ENCODE results near the gene CD276. TPM values are rescaled to one million over a fixed set of nuclear protein-coding genes. Genes with fewer than 3 reads are reported as not detected.

The CD276 gene
- total RNA-seq, 1 donor from 2014 or later: 133 TPM

GRCh38 chr15:73684581-73685455 is 635 bp downstream of the CD276 start:
- H3K27ac Mint-ChIP-seq: peak overlapping the region; percentile 92
- peak overlapping the region; percentile 92 for H3K4me3 Mint-ChIP-seq

DNA sequence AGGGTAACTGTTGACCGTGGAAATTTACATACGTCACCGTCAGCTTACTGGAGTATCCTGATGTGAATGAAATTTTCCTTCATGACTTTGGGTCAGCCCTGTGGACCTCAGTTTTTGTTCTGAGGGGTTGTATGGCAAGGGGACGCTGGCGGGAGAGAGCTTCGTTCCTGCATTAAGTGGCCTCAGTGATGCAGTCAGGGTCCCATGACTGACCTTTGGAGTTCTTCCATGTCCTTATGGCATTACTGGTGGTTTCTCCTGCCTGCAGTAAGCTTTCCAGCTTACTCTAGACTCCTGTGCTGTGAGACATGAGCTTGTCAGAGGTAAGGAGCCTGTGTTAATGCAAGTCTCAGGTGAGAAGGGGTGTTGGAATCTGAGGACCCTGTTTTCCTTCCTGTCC is 1.8 kb downstream of the CD276 start:
- Mint-ChIP-seq H3K27me3 (no peaks in the 10 kb centered on the region), H3K36me3 (no peaks in the 10 kb centered on the region), H3K4me1 (ENCODE audit: unreplicated experiment) (peaks cover 27% of the 10 kb centered on the region), H3K27ac (peak overlapping the region; percentile 92), H3K4me3 (peak overlapping the region; percentile 92), H3K9me3 (no peaks in the 10 kb centered on the region)
- DNase-seq (ENCODE audit: extremely low spot score, unreplicated experiment): no peak
- TF ChIP-seq, protein P1, sequence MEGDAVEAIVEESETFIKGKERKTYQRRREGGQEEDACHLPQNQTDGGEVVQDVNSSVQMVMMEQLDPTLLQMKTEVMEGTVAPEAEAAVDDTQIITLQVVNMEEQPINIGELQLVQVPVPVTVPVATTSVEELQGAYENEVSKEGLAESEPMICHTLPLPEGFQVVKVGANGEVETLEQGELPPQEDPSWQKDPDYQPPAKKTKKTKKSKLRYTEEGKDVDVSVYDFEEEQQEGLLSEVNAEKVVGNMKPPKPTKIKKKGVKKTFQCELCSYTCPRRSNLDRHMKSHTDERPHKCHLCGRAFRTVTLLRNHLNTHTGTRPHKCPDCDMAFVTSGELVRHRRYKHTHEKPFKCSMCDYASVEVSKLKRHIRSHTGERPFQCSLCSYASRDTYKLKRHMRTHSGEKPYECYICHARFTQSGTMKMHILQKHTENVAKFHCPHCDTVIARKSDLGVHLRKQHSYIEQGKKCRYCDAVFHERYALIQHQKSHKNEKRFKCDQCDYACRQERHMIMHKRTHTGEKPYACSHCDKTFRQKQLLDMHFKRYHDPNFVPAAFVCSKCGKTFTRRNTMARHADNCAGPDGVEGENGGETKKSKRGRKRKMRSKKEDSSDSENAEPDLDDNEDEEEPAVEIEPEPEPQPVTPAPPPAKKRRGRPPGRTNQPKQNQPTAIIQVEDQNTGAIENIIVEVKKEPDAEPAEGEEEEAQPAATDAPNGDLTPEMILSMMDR (conservative IDR thresholded peaks at IDR 0.05): no peak

More at GRCh38 chr15:73684581-73685455, 635 bp downstream of the CD276 start:
- no peak for DNase-seq (ENCODE audit: extremely low spot score, unreplicated experiment)
- Mint-ChIP-seq H3K4me1 (ENCODE audit: unreplicated experiment) (peaks cover 27% of the 10 kb centered on the region), H3K9me3 (no peaks in the 10 kb centered on the region), H3K27me3 (no peaks in the 10 kb centered on the region), H3K36me3 (no peaks in the 10 kb centered on the region)
- TF ChIP-seq, protein P1 (conservative IDR thresholded peaks at IDR 0.05): no peak

GRCh38 chr15:73686781-73687256 is 2.6 kb downstream of the CD276 start:
- H3K27ac Mint-ChIP-seq: peak overlapping the region; percentile 46
- TF ChIP-seq, protein P1 (conservative IDR thresholded peaks at IDR 0.05): no peak
- DNase-seq (ENCODE audit: extremely low spot score, unreplicated experiment): no peak
- H3K27me3 Mint-ChIP-seq: no peaks in the 10 kb centered on the region
- H3K4me3 Mint-ChIP-seq: peak overlapping the region; percentile 92
- no peaks in the 10 kb centered on the region for H3K9me3 Mint-ChIP-seq
- H3K36me3 Mint-ChIP-seq: no peaks in the 10 kb centered on the region
- peaks cover 27% of the 10 kb centered on the region for H3K4me1 Mint-ChIP-seq (ENCODE audit: unreplicated experiment)

DNA sequence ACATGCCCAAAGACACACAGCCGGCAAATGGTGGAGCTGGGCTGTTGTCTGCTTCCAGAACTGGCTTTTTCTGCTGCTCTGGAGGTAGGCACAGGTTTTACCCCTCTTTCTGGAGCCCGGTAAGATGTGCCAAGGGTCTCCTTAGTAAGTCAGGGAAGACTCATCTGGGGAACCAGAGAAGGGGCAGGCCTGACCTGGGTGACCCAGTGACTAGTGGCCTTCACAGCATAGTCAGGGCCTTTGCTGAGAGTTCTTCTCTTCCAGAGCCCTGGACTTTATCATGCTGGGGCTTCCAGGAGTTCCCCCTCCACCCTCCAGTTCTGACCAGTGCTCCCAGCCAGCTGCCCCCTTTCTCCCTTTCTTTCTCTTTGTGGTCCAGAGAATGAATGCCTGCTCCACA is 3.2 kb downstream of the CD276 start:
- DNase-seq (ENCODE audit: extremely low spot score, unreplicated experiment): no peak
- no peak overlapping the region for H3K27ac Mint-ChIP-seq
- H3K36me3 Mint-ChIP-seq: no peaks in the 10 kb centered on the region
- no peak overlapping the region for H3K4me3 Mint-ChIP-seq
- H3K27me3 Mint-ChIP-seq: no peaks in the 10 kb centered on the region
- no peaks in the 10 kb centered on the region for H3K9me3 Mint-ChIP-seq
- TF ChIP-seq, protein P1 (conservative IDR thresholded peaks at IDR 0.05): no peak
- peaks cover 27% of the 10 kb centered on the region for H3K4me1 Mint-ChIP-seq (ENCODE audit: unreplicated experiment)

- DNase-seq (ENCODE audit: extremely low spot score, unreplicated experiment): no peak
- H3K27ac Mint-ChIP-seq: no peak overlapping the region
Measured at GRCh38 chr15:73688455-73688854, 4.3 kb downstream of the CD276 start.

More at GRCh38 chr15:73688455-73688854, 4.3 kb downstream of the CD276 start:
- H3K4me3 Mint-ChIP-seq: no peak overlapping the region
- no peaks in the 10 kb centered on the region for H3K9me3 Mint-ChIP-seq
- TF ChIP-seq, protein P1 (conservative IDR thresholded peaks at IDR 0.05): no peak
- H3K4me1 Mint-ChIP-seq (ENCODE audit: unreplicated experiment): peaks cover 29% of the 10 kb centered on the region
- H3K36me3 Mint-ChIP-seq: peaks cover 10% of the 10 kb centered on the region
- no peaks in the 10 kb centered on the region for H3K27me3 Mint-ChIP-seq
